Measurements from ENCODE around the gene SPOUT1.
"Not testable (repeated sequence)": the region's sequence is repeated elsewhere in the genome, so short reads cannot be mapped to it uniquely, and the experiment has no call there.

Gene SPOUT1

DNA sequence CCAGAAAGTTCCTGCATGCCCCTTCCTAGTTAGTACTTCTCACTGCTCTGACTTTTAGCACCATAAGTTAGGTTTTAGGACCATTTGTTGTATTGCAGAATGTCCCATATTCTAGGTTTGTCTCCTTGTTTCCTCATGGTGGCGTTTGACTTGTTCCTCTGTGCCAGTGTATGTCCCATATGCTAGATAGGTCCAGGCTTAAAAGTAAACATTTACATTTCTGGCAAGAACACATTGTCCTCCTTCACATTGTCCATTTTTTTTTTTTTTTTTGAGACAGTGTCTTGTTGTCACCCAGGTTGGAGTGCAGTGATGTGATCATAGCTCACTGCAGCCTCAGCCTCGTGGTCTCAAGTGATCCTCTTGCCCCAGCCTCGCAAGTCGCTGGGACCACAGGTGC lies 27.1 kb downstream of the SPOUT1 start:
- no peak for DNase-seq (ENCODE audit: low read depth)
- Histone ChIP-seq H3K9ac (ENCODE audit: low read length) (no peak overlapping the region), H3K4me3 (ENCODE audit: low read length) (no peak overlapping the region), H3K4me1 (ENCODE audit: control insufficient read depth, insufficient read depth, low read length) (no peaks in the 10 kb centered on the region), H3K27me3 (replicated peaks; ENCODE audit: control insufficient read depth, insufficient read depth, low read length) (no peaks in the 10 kb centered on the region), H3K36me3 (ENCODE audit: control insufficient read depth, insufficient read depth, low read length, severe bottlenecking) (peaks cover 82% of the 10 kb centered on the region), H3K9me3 (ENCODE audit: control insufficient read depth, low read length) (no peaks in the 10 kb centered on the region)

- Histone ChIP-seq H3K4me1 (ENCODE audit: control insufficient read depth, insufficient read depth, low read length) (no peaks in the 10 kb centered on the region), H3K36me3 (ENCODE audit: control insufficient read depth, insufficient read depth, low read length, severe bottlenecking) (peaks cover 68% of the 10 kb centered on the region), H3K27me3 (replicated peaks; ENCODE audit: control insufficient read depth, insufficient read depth, low read length) (no peaks in the 10 kb centered on the region), H3K9ac (ENCODE audit: low read length) (no peak overlapping the region), H3K9me3 (ENCODE audit: control insufficient read depth, low read length) (no peaks in the 10 kb centered on the region), H3K4me3 (ENCODE audit: low read length) (no peak overlapping the region)
- DNase-seq (ENCODE audit: low read depth): no peak
Measured at GRCh38 chr9:128800061-128800460, 29.5 kb downstream of the SPOUT1 start.

- Histone ChIP-seq H3K4me3 (ENCODE audit: low read length) (no peak overlapping the region), H3K36me3 (ENCODE audit: control insufficient read depth, insufficient read depth, low read length, severe bottlenecking) (peaks cover 71% of the 10 kb centered on the region), H3K27me3 (replicated peaks; ENCODE audit: control insufficient read depth, insufficient read depth, low read length) (no peaks in the 10 kb centered on the region), H3K4me1 (ENCODE audit: control insufficient read depth, insufficient read depth, low read length) (no peaks in the 10 kb centered on the region), H3K9ac (ENCODE audit: low read length) (no peak overlapping the region), H3K9me3 (ENCODE audit: control insufficient read depth, low read length) (no peaks in the 10 kb centered on the region)
- DNase-seq (ENCODE audit: low read depth): no peak
Measured at GRCh38 chr9:128798896-128799295, 30.7 kb downstream of the SPOUT1 start.

- peaks cover 76% of the 10 kb centered on the region for H3K36me3 ChIP-seq (ENCODE audit: control insufficient read depth, insufficient read depth, low read length, severe bottlenecking)
Measured at GRCh38 chr9:128794961-128795360, 34.6 kb downstream of the SPOUT1 start.

DNA sequence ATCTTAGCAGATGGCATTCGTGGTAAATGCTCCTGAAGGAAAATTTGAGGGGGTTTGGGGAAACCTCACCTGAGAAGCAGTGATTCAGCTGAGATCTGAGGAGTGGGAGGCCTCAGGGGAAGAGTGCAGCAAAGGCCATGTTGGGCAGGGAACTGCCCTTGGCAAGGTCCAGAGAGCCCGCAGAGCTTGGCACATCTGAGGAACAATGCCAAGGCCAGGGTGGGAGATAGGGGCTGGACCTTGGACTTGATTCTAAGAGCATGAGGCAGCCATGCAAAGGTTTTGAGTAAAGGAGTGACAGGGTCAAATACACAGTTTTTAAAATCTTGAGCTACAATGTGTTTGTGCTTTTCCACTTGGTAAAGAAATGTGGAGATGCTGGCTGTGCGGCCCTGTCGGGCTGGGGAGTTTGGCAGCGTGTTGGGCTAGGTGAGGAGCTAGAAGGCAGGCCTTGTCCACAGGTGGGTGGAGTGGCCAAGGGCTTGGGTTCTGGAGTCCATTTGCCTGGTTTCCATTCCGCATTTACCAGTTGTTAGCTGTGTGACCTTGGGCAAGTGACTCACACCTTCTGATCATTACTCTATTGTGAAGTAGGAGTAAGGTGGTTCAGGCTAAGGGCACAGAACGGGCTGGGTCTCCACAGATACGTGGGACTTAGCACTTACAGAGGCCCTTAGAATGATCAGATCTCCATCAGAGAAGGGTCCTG lies 36.5 kb downstream of the SPOUT1 start:
- Histone ChIP-seq H3K9me3 (ENCODE audit: control insufficient read depth, low read length) (no peaks in the 10 kb centered on the region), H3K9ac (ENCODE audit: low read length) (no peak overlapping the region), H3K4me3 (ENCODE audit: low read length) (no peak overlapping the region), H3K27me3 (replicated peaks; ENCODE audit: control insufficient read depth, insufficient read depth, low read length) (no peaks in the 10 kb centered on the region), H3K4me1 (ENCODE audit: control insufficient read depth, insufficient read depth, low read length) (peaks cover 6% of the 10 kb centered on the region), H3K36me3 (ENCODE audit: control insufficient read depth, insufficient read depth, low read length, severe bottlenecking) (peaks cover 65% of the 10 kb centered on the region)
- DNase-seq (ENCODE audit: low read depth): no peak

More at GRCh38 chr9:128794961-128795360, 34.6 kb downstream of the SPOUT1 start:
- not testable (repeated sequence) for H3K9ac ChIP-seq (ENCODE audit: low read length); H3K27me3 ChIP-seq (replicated peaks; ENCODE audit: control insufficient read depth, insufficient read depth, low read length); H3K4me3 ChIP-seq (ENCODE audit: low read length); H3K4me1 ChIP-seq (ENCODE audit: control insufficient read depth, insufficient read depth, low read length); H3K9me3 ChIP-seq (ENCODE audit: control insufficient read depth, low read length); DNase-seq (ENCODE audit: low read depth)

DNA sequence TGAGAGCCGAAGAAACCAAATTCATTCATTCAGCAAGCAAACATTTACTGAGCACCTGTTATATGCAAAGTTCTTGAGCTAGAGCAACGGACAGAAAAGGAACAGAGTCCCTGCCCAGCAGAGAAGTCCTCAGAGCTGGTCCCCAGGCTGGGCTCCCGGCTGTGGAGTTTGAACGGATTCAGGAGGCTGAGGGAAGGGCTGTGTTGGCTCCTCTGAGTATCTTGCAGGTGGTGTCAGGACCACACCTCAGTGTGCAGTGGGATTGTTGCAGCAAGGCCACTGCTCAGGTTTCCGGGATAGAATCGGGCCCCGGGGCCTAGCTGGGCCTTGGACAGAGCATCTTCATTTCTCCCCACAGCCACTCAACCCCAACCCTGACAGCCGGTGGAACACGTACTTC lies 37.5 kb downstream of the SPOUT1 start:
- Histone ChIP-seq H3K36me3 (ENCODE audit: control insufficient read depth, insufficient read depth, low read length, severe bottlenecking) (peaks cover 55% of the 10 kb centered on the region), H3K9ac (ENCODE audit: low read length) (no peak overlapping the region), H3K9me3 (ENCODE audit: control insufficient read depth, low read length) (no peaks in the 10 kb centered on the region), H3K4me3 (ENCODE audit: low read length) (no peak overlapping the region), H3K27me3 (replicated peaks; ENCODE audit: control insufficient read depth, insufficient read depth, low read length) (no peaks in the 10 kb centered on the region), H3K4me1 (ENCODE audit: control insufficient read depth, insufficient read depth, low read length) (peaks cover 9% of the 10 kb centered on the region)
- no peak for DNase-seq (ENCODE audit: low read depth)

DNA sequence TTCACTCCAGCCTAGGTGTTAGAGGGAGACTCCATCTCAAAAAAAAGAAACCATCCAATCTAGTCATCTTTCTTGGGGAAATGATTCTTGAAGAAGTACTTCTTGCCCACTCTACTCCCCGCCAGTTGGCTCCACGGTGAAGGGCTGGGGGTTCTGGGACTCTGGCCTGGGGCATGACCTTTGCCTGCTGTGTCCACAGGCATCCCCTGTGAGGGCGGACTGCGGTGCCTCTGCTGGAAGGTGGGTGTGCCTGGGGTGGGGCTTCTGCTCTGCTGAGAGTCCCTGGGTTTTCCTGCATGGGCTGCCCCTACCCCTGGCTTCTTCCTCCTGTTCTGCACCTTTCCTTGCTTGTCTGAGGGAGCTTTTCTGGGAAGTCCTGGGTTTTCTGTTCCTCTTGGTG lies 39.1 kb downstream of the SPOUT1 start:
- H3K9me3 ChIP-seq (ENCODE audit: control insufficient read depth, low read length): no peaks in the 10 kb centered on the region
- H3K4me1 ChIP-seq (ENCODE audit: control insufficient read depth, insufficient read depth, low read length): peaks cover 12% of the 10 kb centered on the region
- DNase-seq (ENCODE audit: low read depth): no peak
- no peak overlapping the region for H3K9ac ChIP-seq (ENCODE audit: low read length)
- H3K4me3 ChIP-seq (ENCODE audit: low read length): no peak overlapping the region
- no peaks in the 10 kb centered on the region for H3K27me3 ChIP-seq (replicated peaks; ENCODE audit: control insufficient read depth, insufficient read depth, low read length)
- H3K36me3 ChIP-seq (ENCODE audit: control insufficient read depth, insufficient read depth, low read length, severe bottlenecking): peaks cover 50% of the 10 kb centered on the region

GRCh38 chr9:128788445-128788844 lies 41.1 kb downstream of the SPOUT1 start:
- DNase-seq (ENCODE audit: low read depth): no peak
- Histone ChIP-seq H3K27me3 (replicated peaks; ENCODE audit: control insufficient read depth, insufficient read depth, low read length) (no peaks in the 10 kb centered on the region), H3K4me3 (ENCODE audit: low read length) (peak overlapping the region; percentile 98), H3K4me1 (ENCODE audit: control insufficient read depth, insufficient read depth, low read length) (peaks cover 12% of the 10 kb centered on the region), H3K9ac (ENCODE audit: low read length) (peak overlapping the region; percentile 97), H3K9me3 (ENCODE audit: control insufficient read depth, low read length) (no peaks in the 10 kb centered on the region), H3K36me3 (ENCODE audit: control insufficient read depth, insufficient read depth, low read length, severe bottlenecking) (peaks cover 36% of the 10 kb centered on the region)

- H3K36me3 ChIP-seq (ENCODE audit: control insufficient read depth, insufficient read depth, low read length, severe bottlenecking): peaks cover 28% of the 10 kb centered on the region
- peak overlapping the region; percentile 98 for H3K4me3 ChIP-seq (ENCODE audit: low read length)
- no peaks in the 10 kb centered on the region for H3K9me3 ChIP-seq (ENCODE audit: control insufficient read depth, low read length)
- H3K9ac ChIP-seq (ENCODE audit: low read length): peak overlapping the region; percentile 97
- DNase-seq (ENCODE audit: low read depth): peak; percentile 59
- H3K4me1 ChIP-seq (ENCODE audit: control insufficient read depth, insufficient read depth, low read length): peaks cover 12% of the 10 kb centered on the region
- no peaks in the 10 kb centered on the region for H3K27me3 ChIP-seq (replicated peaks; ENCODE audit: control insufficient read depth, insufficient read depth, low read length)
Measured at GRCh38 chr9:128787659-128788058, 41.9 kb downstream of the SPOUT1 start.

GRCh38 chr9:128786681-128787601 lies 42.7 kb downstream of the SPOUT1 start, which contains the start of gene TBC1D13:
TSS of gene TBC1D13 (plus strand) at chr9:128787253. CDS start at chr9:128787354, 101 bp downstream.
- peaks cover 12% of the 10 kb centered on the region for H3K4me1 ChIP-seq (ENCODE audit: control insufficient read depth, insufficient read depth, low read length)
- peaks cover 21% of the 10 kb centered on the region for H3K36me3 ChIP-seq (ENCODE audit: control insufficient read depth, insufficient read depth, low read length, severe bottlenecking)
- H3K27me3 ChIP-seq (replicated peaks; ENCODE audit: control insufficient read depth, insufficient read depth, low read length): no peaks in the 10 kb centered on the region
- peak within 1 kb of the TSS; percentile 97 for H3K9ac ChIP-seq (ENCODE audit: low read length)
- no peaks in the 10 kb centered on the region for H3K9me3 ChIP-seq (ENCODE audit: control insufficient read depth, low read length)
- peak; percentile 95 for DNase-seq (ENCODE audit: low read depth)
- peak within 1 kb of the TSS; percentile 98 for H3K4me3 ChIP-seq (ENCODE audit: low read length)

GRCh38 chr9:128785427-128785826 lies 44.2 kb downstream of the SPOUT1 start:
- Histone ChIP-seq H3K36me3 (ENCODE audit: control insufficient read depth, insufficient read depth, low read length, severe bottlenecking) (peaks cover 6% of the 10 kb centered on the region), H3K9me3 (ENCODE audit: control insufficient read depth, low read length) (no peaks in the 10 kb centered on the region), H3K4me1 (ENCODE audit: control insufficient read depth, insufficient read depth, low read length) (peaks cover 12% of the 10 kb centered on the region), H3K4me3 (ENCODE audit: low read length) (no peak overlapping the region), H3K27me3 (replicated peaks; ENCODE audit: control insufficient read depth, insufficient read depth, low read length) (no peaks in the 10 kb centered on the region), H3K9ac (ENCODE audit: low read length) (no peak overlapping the region)
- DNase-seq (ENCODE audit: low read depth): no peak
